ENCODE results near the gene PTPN22.

PTPN22 gene

GRCh38 chr1:113765306-113766230, 105.9 kb downstream of the PTPN22 start:
- TF ChIP-seq, protein P1, sequence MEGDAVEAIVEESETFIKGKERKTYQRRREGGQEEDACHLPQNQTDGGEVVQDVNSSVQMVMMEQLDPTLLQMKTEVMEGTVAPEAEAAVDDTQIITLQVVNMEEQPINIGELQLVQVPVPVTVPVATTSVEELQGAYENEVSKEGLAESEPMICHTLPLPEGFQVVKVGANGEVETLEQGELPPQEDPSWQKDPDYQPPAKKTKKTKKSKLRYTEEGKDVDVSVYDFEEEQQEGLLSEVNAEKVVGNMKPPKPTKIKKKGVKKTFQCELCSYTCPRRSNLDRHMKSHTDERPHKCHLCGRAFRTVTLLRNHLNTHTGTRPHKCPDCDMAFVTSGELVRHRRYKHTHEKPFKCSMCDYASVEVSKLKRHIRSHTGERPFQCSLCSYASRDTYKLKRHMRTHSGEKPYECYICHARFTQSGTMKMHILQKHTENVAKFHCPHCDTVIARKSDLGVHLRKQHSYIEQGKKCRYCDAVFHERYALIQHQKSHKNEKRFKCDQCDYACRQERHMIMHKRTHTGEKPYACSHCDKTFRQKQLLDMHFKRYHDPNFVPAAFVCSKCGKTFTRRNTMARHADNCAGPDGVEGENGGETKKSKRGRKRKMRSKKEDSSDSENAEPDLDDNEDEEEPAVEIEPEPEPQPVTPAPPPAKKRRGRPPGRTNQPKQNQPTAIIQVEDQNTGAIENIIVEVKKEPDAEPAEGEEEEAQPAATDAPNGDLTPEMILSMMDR (IDR thresholded peaks at IDR 0.05; ENCODE audit: low read depth, low read length, missing control alignments), result no peak
- no peak for DNase-seq (ENCODE audit: low read depth)
- H3K4me3 ChIP-seq (ENCODE audit: low read depth, low read length), result no peak overlapping the region

All from GM12864 (cell line).